DOHH2 (cell line): ENCODE measurements around the gene OR51B4.

Source experiments
- CTCF ChIP-seq: fragments of 200-600 bp; sonication (generic); IDR thresholded peaks from one replicate; pipeline ENCODE4 v1.5.1; 2014; ENCODE audit warnings: antibody characterized with exemption, mild to moderate bottlenecking, low read depth, low read length; ENCODE audit not compliant: poor library complexity, severe bottlenecking
- EZH2phosphoT487 ChIP-seq: fragments of 200-600 bp; sonication (generic); IDR thresholded peaks from 2 replicates; pipeline ENCODE4 v1.6.1; 2017; ENCODE audit warnings: borderline replicate concordance, mild to moderate bottlenecking, antibody characterized with exemption, low read length, moderate library complexity, mixed read lengths

- TF ChIP-seq CTCF (no peak), EZH2phosphoT487 (no peak)
Measured at GRCh38 chr11:5336331-5336730, 34.6 kb upstream of the OR51B4 start.
